Astrocyte (in vitro differentiated cells and primary cell): ENCODE data around the gene TMEM107. TPM values are rescaled to one million over a fixed set of nuclear protein-coding genes. Genes with fewer than 3 reads are reported as not detected.

Source experiments
- DNase-seq: peaks from one replicate; pipeline ENCODE4 v3.0.0-alpha.2; 2010; ENCODE audit warnings: low read depth
- FAIRE-seq: peaks from 2 replicates; lab custom pipeline; 2011; peaks lifted over from hg19 to GRCh38; lab: Jason Lieb, UNC
- H2AFZ ChIP-seq: 2 replicates; pipeline ENCODE4 v1.6.0; 2012; ENCODE audit warnings: low read depth, low read length, inconsistent platforms
- H3K27ac ChIP-seq: 2 replicates; pipeline ENCODE4 v1.5.1; 2011; ENCODE audit warnings: low read depth, low read length, inconsistent platforms
- H3K27me3 ChIP-seq: 2 replicates; pipeline ENCODE4 v1.6.0; 2011; ENCODE audit warnings: low read length, inconsistent platforms; ENCODE audit not compliant: insufficient read depth
- H3K36me3 ChIP-seq: 2 replicates; pipeline ENCODE4 v1.5.1; 2011; ENCODE audit warnings: low read length, inconsistent platforms; ENCODE audit not compliant: insufficient read depth
- H3K4me1 ChIP-seq: 2 replicates; pipeline ENCODE4 v1.5.1; 2011; ENCODE audit warnings: low read length, inconsistent platforms; ENCODE audit not compliant: insufficient read depth
- H3K4me2 ChIP-seq: 2 replicates; pipeline ENCODE4 v1.6.0; 2012; ENCODE audit warnings: low read length, inconsistent platforms
- H3K4me3 ChIP-seq: 2 replicates; pipeline ENCODE4 v1.5.1; 2011; ENCODE audit warnings: low read depth, mild to moderate bottlenecking, low read length, inconsistent platforms; ENCODE audit not compliant: insufficient read depth
- H3K79me2 ChIP-seq: 2 replicates; pipeline ENCODE4 v1.6.0; 2012; ENCODE audit warnings: mild to moderate bottlenecking, low read length, inconsistent platforms; ENCODE audit not compliant: insufficient read depth
- H3K9ac ChIP-seq: 2 replicates; pipeline ENCODE4 v1.6.0; 2012; ENCODE audit warnings: mild to moderate bottlenecking, low read length, inconsistent platforms
- H3K9me3 ChIP-seq: 2 replicates; pipeline ENCODE4 v1.5.1; 2012; ENCODE audit warnings: low read depth, mild to moderate bottlenecking, low read length, inconsistent platforms; ENCODE audit not compliant: insufficient read depth
- H4K20me1 ChIP-seq: 2 replicates; pipeline ENCODE4 v1.6.0; 2012; ENCODE audit warnings: low read length, inconsistent platforms; ENCODE audit not compliant: insufficient read depth
- H3K27ac Mint-ChIP-seq: one replicate; pipeline ENCODE4 v1.8.0; 2021; ENCODE audit warnings: mild to moderate bottlenecking, mixed read lengths; ENCODE audit not compliant: unreplicated experiment
- H3K27me3 Mint-ChIP-seq: one replicate; pipeline ENCODE4 v1.8.0; 2021; ENCODE audit warnings: low read depth, mixed read lengths; ENCODE audit not compliant: unreplicated experiment
- H3K36me3 Mint-ChIP-seq: one replicate; pipeline ENCODE4 v1.8.0; 2021; ENCODE audit warnings: low read depth, mixed read lengths; ENCODE audit not compliant: unreplicated experiment
- H3K4me1 Mint-ChIP-seq: one replicate; pipeline ENCODE4 v1.8.0; 2021; ENCODE audit warnings: low read depth, mixed read lengths; ENCODE audit not compliant: unreplicated experiment
- H3K4me3 Mint-ChIP-seq: one replicate; pipeline ENCODE4 v1.8.0; 2021; ENCODE audit warnings: mild to moderate bottlenecking, moderate library complexity, mixed read lengths; ENCODE audit not compliant: unreplicated experiment
- H3K9me3 Mint-ChIP-seq: one replicate; pipeline ENCODE4 v1.8.0; 2021; ENCODE audit warnings: mild to moderate bottlenecking, mixed read lengths; ENCODE audit not compliant: unreplicated experiment
- CTCF ChIP-seq: IDR thresholded peaks from 2 replicates; pipeline ENCODE4 v1.5.1; 2011; ENCODE audit warnings: low read depth, mild to moderate bottlenecking, inconsistent platforms, low read length, moderate library complexity; ENCODE audit not compliant: insufficient read depth
- EZH2 ChIP-seq: IDR thresholded peaks from 2 replicates; pipeline ENCODE4 v1.6.1; 2012; ENCODE audit warnings: mild to moderate bottlenecking, low read length, inconsistent platforms; ENCODE audit not compliant: insufficient read depth
- total RNA-seq: library from RNA; stranded (reverse); gene quantifications from 2 replicates; pipeline ENCODE4 v1.2.1, GENCODE V29; 2021

The TMEM107 gene
- total RNA-seq, 1 donor from 2014 or later = 9.4 TPM

DNA sequence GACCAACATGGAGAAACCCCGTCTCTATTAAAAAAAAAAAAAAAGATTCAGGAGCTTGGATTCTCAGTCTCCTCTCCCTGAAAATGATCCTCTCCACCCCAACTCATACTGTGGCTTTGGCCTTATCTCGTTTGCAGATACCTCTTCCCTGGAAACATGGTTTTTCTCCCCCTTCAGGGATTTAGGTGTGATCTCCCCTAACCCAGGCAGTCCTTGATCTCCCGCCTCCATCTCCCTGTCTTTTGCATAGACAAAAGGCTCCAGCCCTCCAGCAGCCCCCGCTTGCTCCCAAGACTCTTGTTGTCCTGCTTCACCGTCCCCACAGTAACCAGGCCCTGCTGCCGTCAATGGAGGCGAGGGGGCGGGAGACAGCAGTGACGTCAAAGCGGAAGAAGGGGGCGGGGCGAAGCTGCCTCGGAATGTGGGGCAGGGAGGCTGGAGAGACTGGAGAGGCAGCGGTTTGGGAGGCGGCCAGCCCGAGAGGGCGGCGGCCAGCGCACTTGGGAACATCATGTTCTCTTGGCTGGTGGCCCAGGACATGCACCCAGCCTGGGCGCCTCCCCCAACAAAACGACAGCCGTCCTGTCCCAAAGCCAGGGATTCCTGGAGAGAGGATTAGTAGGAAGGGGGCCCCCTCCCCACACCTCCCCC is 22.1 kb downstream of the TMEM107 start:
- peaks cover 23% of the 10 kb centered on the region for H4K20me1 ChIP-seq
- peaks cover 3% of the 10 kb centered on the region for H3K36me3 ChIP-seq
- H3K9me3 ChIP-seq = no peaks in the 10 kb centered on the region
- Mint-ChIP-seq H3K4me3 (peak overlapping the region; percentile 79), H3K27ac (no peak overlapping the region), H3K27me3 (no peaks in the 10 kb centered on the region), H3K36me3 (peaks cover 6% of the 10 kb centered on the region), H3K4me1 (peaks cover 19% of the 10 kb centered on the region), H3K9me3 (no peaks in the 10 kb centered on the region)
- H3K79me2 ChIP-seq = peaks cover 4% of the 10 kb centered on the region
- H3K27ac ChIP-seq = peak overlapping the region; percentile 99
- FAIRE-seq (no peak), DNase-seq (peak; percentile 96)
- H2AFZ ChIP-seq = no peak overlapping the region
- peaks cover 60% of the 10 kb centered on the region for H3K4me1 ChIP-seq
- H3K9ac ChIP-seq = peak overlapping the region; percentile 91
- H3K4me2 ChIP-seq = peak overlapping the region; percentile 96
- no peaks in the 10 kb centered on the region for H3K27me3 ChIP-seq
- H3K4me3 ChIP-seq = peak overlapping the region; percentile 40
- no peak for TF ChIP-seq CTCF
- TF ChIP-seq EZH2 = no peak

GRCh38 chr17:8153525-8153956 is 22.6 kb downstream of the TMEM107 start:
- Histone ChIP-seq H3K36me3 (peaks cover 3% of the 10 kb centered on the region), H3K9ac (peak overlapping the region; percentile 91), H3K9me3 (no peaks in the 10 kb centered on the region), H4K20me1 (peaks cover 19% of the 10 kb centered on the region), H3K79me2 (peaks cover 4% of the 10 kb centered on the region), H3K4me1 (peaks cover 58% of the 10 kb centered on the region), H2AFZ (no peak overlapping the region), H3K27me3 (no peaks in the 10 kb centered on the region), H3K4me2 (peak overlapping the region; percentile 96), H3K4me3 (peak overlapping the region; percentile 40), H3K27ac (peak overlapping the region; percentile 99)
- peak; percentile 97 for DNase-seq
- peaks cover 19% of the 10 kb centered on the region for H3K4me1 Mint-ChIP-seq
- H3K4me3 Mint-ChIP-seq = peak overlapping the region; percentile 24
- no peak overlapping the region for H3K27ac Mint-ChIP-seq
- H3K27me3 Mint-ChIP-seq = no peaks in the 10 kb centered on the region
- FAIRE-seq = peak; percentile 43
- TF ChIP-seq CTCF (no peak), EZH2 (no peak)
- peaks cover 4% of the 10 kb centered on the region for H3K36me3 Mint-ChIP-seq
- no peaks in the 10 kb centered on the region for H3K9me3 Mint-ChIP-seq

- H3K27me3 ChIP-seq = no peaks in the 10 kb centered on the region
- no peaks in the 10 kb centered on the region for H3K9me3 ChIP-seq
- H3K27ac Mint-ChIP-seq = no peak overlapping the region
- FAIRE-seq (no peak), DNase-seq (no peak)
- H3K36me3 ChIP-seq = no peaks in the 10 kb centered on the region
- no peak overlapping the region for H2AFZ ChIP-seq
- H3K4me1 ChIP-seq = peaks cover 57% of the 10 kb centered on the region
- H3K4me2 ChIP-seq = peak overlapping the region; percentile 96
- H3K4me3 Mint-ChIP-seq = peak overlapping the region; percentile 24
- H3K27ac ChIP-seq = peak overlapping the region; percentile 99
- H3K79me2 ChIP-seq = peaks cover 4% of the 10 kb centered on the region
- TF ChIP-seq EZH2 (no peak), CTCF (no peak)
- peaks cover 17% of the 10 kb centered on the region for H4K20me1 ChIP-seq
- H3K4me3 ChIP-seq = peak overlapping the region; percentile 73
- peaks cover 7% of the 10 kb centered on the region for H3K36me3 Mint-ChIP-seq
- H3K9ac ChIP-seq = peak overlapping the region; percentile 91
- peaks cover 19% of the 10 kb centered on the region for H3K4me1 Mint-ChIP-seq
- no peaks in the 10 kb centered on the region for H3K9me3 Mint-ChIP-seq
- H3K27me3 Mint-ChIP-seq = no peaks in the 10 kb centered on the region
Observed at GRCh38 chr17:8153031-8153451, 23.1 kb downstream of the TMEM107 start.
